CD14-positive monocyte (primary cell): ENCODE data around the gene MACO1. TPM values are rescaled to one million over a fixed set of nuclear protein-coding genes. Genes with fewer than 3 reads are reported as not detected.

Experiments
- DNase-seq, 3 donors: peaks; one replicate each; pipeline ENCODE4 v3.0.0-alpha.2; 2011 to 2022
- H2AFZ ChIP-seq: 2 replicates; pipeline ENCODE4 v1.6.0; 2012; ENCODE audit warnings: mild to moderate bottlenecking, low read depth, low read length, inconsistent platforms; ENCODE audit not compliant: insufficient read depth, poor library complexity, severe bottlenecking
- H3K27ac ChIP-seq, 2 donors: 1 replicate in 1 of 2; 2 replicates in 1 of 2; pipeline ENCODE4 v1.5.1; 2012 to 2013; ENCODE audit warnings: low read length in 2 of 2, control low read depth in 1 of 2, inconsistent platforms in 1 of 2, low read depth in 1 of 2, mild to moderate bottlenecking in 1 of 2
- H3K27me3 ChIP-seq, 2 donors: one replicate each; pipeline versions ENCODE4 v1.6.0 to v1.6.1; 2011 to 2013; ENCODE audit warnings: low read length in 2 of 2; ENCODE audit not compliant: control insufficient read depth in 2 of 2, insufficient read depth in 2 of 2
- H3K36me3 ChIP-seq, 2 donors: replicated peaks in 1 of 2; 1 replicate in 1 of 2; 2 replicates in 1 of 2; pipeline versions ENCODE4 v1.5.1 to v1.6.1; 2012 to 2013; ENCODE audit warnings: low read length in 2 of 2, control low read depth in 1 of 2, inconsistent platforms in 1 of 2, mild to moderate bottlenecking in 1 of 2; ENCODE audit not compliant: insufficient read depth in 2 of 2, control insufficient read depth in 1 of 2
- H3K4me1 ChIP-seq, 2 donors: 1 replicate in 1 of 2; 2 replicates in 1 of 2; pipeline versions ENCODE4 v1.5.1 to v1.6.1; 2012 to 2013; ENCODE audit warnings: low read length in 2 of 2, control low read depth in 1 of 2, inconsistent platforms in 1 of 2, mild to moderate bottlenecking in 1 of 2, moderate library complexity in 1 of 2; ENCODE audit not compliant: insufficient read depth in 2 of 2, control insufficient read depth in 1 of 2
- H3K4me2 ChIP-seq: replicated peaks from 2 replicates; pipeline ENCODE3; 2012; ENCODE audit warnings: low read length, moderate library complexity, mild to moderate bottlenecking; ENCODE audit not compliant: poor library complexity, severe bottlenecking; ENCODE audit errors: extremely low read depth
- H3K4me3 ChIP-seq, 3 experiments: fragments of 200-600 bp in 1 of 3; sonication (generic) in 1 of 3; replicated peaks in 1 of 3; 1 replicate in 2 of 3; 2 replicates in 1 of 3; pipeline ENCODE4 v1.5.1; 2011 to 2013; ENCODE audit warnings: low read length in 3 of 3, mild to moderate bottlenecking in 3 of 3, control low read depth in 2 of 3, low read depth in 2 of 3, inconsistent platforms in 1 of 3, moderate library complexity in 1 of 3
- H3K79me2 ChIP-seq: 2 replicates; pipeline ENCODE4 v1.6.0; 2012; ENCODE audit warnings: mild to moderate bottlenecking, control low read depth, inconsistent platforms, low read length, moderate library complexity; ENCODE audit not compliant: insufficient read depth
- H3K9ac ChIP-seq: 2 replicates; pipeline ENCODE4 v1.6.0; 2017; ENCODE audit warnings: low read length, mild to moderate bottlenecking; ENCODE audit not compliant: insufficient read depth, poor library complexity, severe bottlenecking
- H3K9me3 ChIP-seq, 2 donors: replicated peaks in 1 of 2; 1 replicate in 1 of 2; 2 replicates in 1 of 2; pipeline versions ENCODE4 v1.5.1 to v1.6.1; 2012 to 2013; ENCODE audit warnings: low read length in 2 of 2, control low read depth in 1 of 2; ENCODE audit not compliant: control insufficient read depth in 1 of 2, insufficient read depth in 1 of 2
- H4K20me1 ChIP-seq: 2 replicates; pipeline ENCODE4 v1.6.0; 2012; ENCODE audit warnings: mild to moderate bottlenecking, low read length, control low read depth, moderate library complexity; ENCODE audit not compliant: insufficient read depth
- H3K27ac Mint-ChIP-seq, 7 donors: one replicate each; pipeline ENCODE4 v1.8.0; 2020; ENCODE audit warnings: mild to moderate bottlenecking in 7 of 7, mixed read lengths in 7 of 7, moderate library complexity in 6 of 7, inconsistent platforms in 2 of 7
- H3K27me3 Mint-ChIP-seq, 3 donors: one replicate each; pipeline ENCODE4 v1.8.0; 2021 to 2022; ENCODE audit warnings: low read depth in 3 of 3, mild to moderate bottlenecking in 3 of 3, mixed read lengths in 3 of 3, moderate library complexity in 3 of 3, inconsistent platforms in 1 of 3
- H3K36me3 Mint-ChIP-seq, 2 donors: one replicate each; pipeline ENCODE4 v1.8.0; 2020; ENCODE audit warnings: mixed read lengths in 2 of 2, inconsistent platforms in 1 of 2, mild to moderate bottlenecking in 1 of 2
- H3K4me1 Mint-ChIP-seq: one replicate; pipeline ENCODE4 v1.8.0; 2020; ENCODE audit warnings: mild to moderate bottlenecking, mixed read lengths
- H3K4me3 Mint-ChIP-seq, 2 donors: one replicate each; pipeline ENCODE4 v1.8.0; 2020; ENCODE audit warnings: mild to moderate bottlenecking in 2 of 2, mixed read lengths in 2 of 2, moderate library complexity in 1 of 2
- H3K9me3 Mint-ChIP-seq, 7 donors: one replicate each; pipeline ENCODE4 v1.8.0; 2020 to 2022; ENCODE audit warnings: mixed read lengths in 7 of 7, mild to moderate bottlenecking in 6 of 7, moderate library complexity in 6 of 7, inconsistent platforms in 2 of 7
- CTCF ChIP-seq: fragments of 200-600 bp; IDR thresholded peaks from one replicate; pipeline ENCODE4 v1.8.0; 2022; ENCODE audit warnings: antibody characterized with exemption, mild to moderate bottlenecking
- WGBS: methylation state at CpG from one replicate; pipeline ENCODE4 v1.1.5; 2013; ENCODE audit warnings: missing lambda C conversion rate; ENCODE audit not compliant: insufficient coverage; 5-methylcytosine and 5-hydroxymethylcytosine counted together
- intact Hi-C, 2 donors: fragments of 100-400 bp; cut with micrococcal nuclease; formaldehyde crosslinking; loops; one replicate each; pipeline versions ENCODE4 v1.15.0 to v1.15.1; 2023
- polyA plus RNA-seq, 3 donors: library from polyadenylated mRNA; depleted of rRNA in 1 of 3; unstranded in 2 of 3; stranded (reverse) in 1 of 3; fragments of 300-500 nt in 2 of 3; fragments of >200 nt in 1 of 3; fragmentation: Illumina TruSeq in 2 of 3; gene quantifications; 1 replicate in 2 of 3; 2 replicates in 1 of 3; pipeline ENCODE4 v1.2.3, GENCODE V29; 2012 to 2021

Gene MACO1
- polyA plus RNA-seq, 3 donors, result 2.6 to 4.1 (median 3.9) TPM

- peak overlapping the region; percentile 76 for H3K9ac ChIP-seq
- H3K27ac ChIP-seq, result no peak overlapping the region
- no peak for TF ChIP-seq CTCF
- peaks cover 35% of the 10 kb centered on the region for H3K79me2 ChIP-seq
- peak overlapping the region; percentile 95 for H3K4me2 ChIP-seq
- H3K27me3 Mint-ChIP-seq, result peaks cover 3 to 10% (median 5%) of the 10 kb centered on the region in 3 donors
- H3K4me3 Mint-ChIP-seq, result peak overlapping the region; percentile 42 to 60
- peaks cover 12% of the 10 kb centered on the region for H4K20me1 ChIP-seq
- intact Hi-C loops, result loop anchor here in 1 of 2 donors (10.0 kb wide), 1 partner anchor 72 kb away; the partner anchor contains the start of gene MAN1C1
- peak overlapping the region in 2 of 7 donors; percentile 23 to 49 for H3K27ac Mint-ChIP-seq
- H3K36me3 Mint-ChIP-seq, result peaks cover 0 to 6% of the 10 kb centered on the region in 2 donors
- peak overlapping the region in 1 of 3 experiments; percentile 82 for H3K4me3 ChIP-seq
- peaks cover 19 to 30% of the 10 kb centered on the region in 2 donors for H3K4me1 ChIP-seq
- H3K27me3 ChIP-seq, result no peaks in the 10 kb centered on the region
- peaks cover 0 to 2% (median 0%) of the 10 kb centered on the region in 7 donors for H3K9me3 Mint-ChIP-seq
- DNase-seq, result no peak
- peak overlapping the region; percentile 82 for H2AFZ ChIP-seq
- 39% methylated on average over 5 of the region's 7 CpGs for WGBS
- no peaks in the 10 kb centered on the region for H3K9me3 ChIP-seq
- H3K36me3 ChIP-seq, result no peaks in the 10 kb centered on the region
- peaks cover 36% of the 10 kb centered on the region for H3K4me1 Mint-ChIP-seq
These were observed 112.3 kb downstream of the MACO1 start for GRCh38 chr1:25543005-25543424.

GRCh38 chr1:25543425-25544242 is 112.9 kb downstream of the MACO1 start, which contains the start of gene LDLRAP1:
LDLRAP1 (plus strand) TSS chr1:25543606; CDS start chr1:25543699, 93 bp downstream.
- Histone ChIP-seq H3K4me3 (peak within 1 kb of the TSS; percentile 59 to 82 (median 60)), H4K20me1 (peaks cover 12% of the 10 kb centered on the region), H3K4me2 (peak within 1 kb of the TSS; percentile 95), H3K36me3 (no peaks in the 10 kb centered on the region), H3K27me3 (no peaks in the 10 kb centered on the region), H2AFZ (peak within 1 kb of the TSS; percentile 82), H3K4me1 (peaks cover 25 to 36% of the 10 kb centered on the region in 2 donors), H3K9ac (peak within 1 kb of the TSS; percentile 76), H3K27ac (peak within 1 kb of the TSS in 1 of 2 donors; percentile 51), H3K79me2 (peaks cover 37% of the 10 kb centered on the region), H3K9me3 (no peaks in the 10 kb centered on the region)
- H3K27ac Mint-ChIP-seq, result peak within 1 kb of the TSS in 3 of 7 donors; percentile 23 to 49 (median 30)
- TF ChIP-seq CTCF, result no peak
- peaks cover 0 to 2% (median 0%) of the 10 kb centered on the region in 7 donors for H3K9me3 Mint-ChIP-seq
- peaks cover 3 to 12% (median 5%) of the 10 kb centered on the region in 3 donors for H3K27me3 Mint-ChIP-seq
- peak; percentile 63 to 68 (median 65) for DNase-seq
- intact Hi-C loops, result loop anchor here in 1 of 2 donors (10.0 kb wide), 1 partner anchor 71 kb away; the partner anchor contains the start of gene MAN1C1
- H3K36me3 Mint-ChIP-seq, result peaks cover 0 to 6% of the 10 kb centered on the region in 2 donors
- H3K4me1 Mint-ChIP-seq, result peaks cover 41% of the 10 kb centered on the region
- WGBS, result under 1% methylated on average over 98 of the region's 99 CpGs
- peak within 1 kb of the TSS; percentile 73 to 87 for H3K4me3 Mint-ChIP-seq
